ENCODE measurements around the gene B3GNT5. TPM values are rescaled to one million over a fixed set of nuclear protein-coding genes. Genes with fewer than 3 reads are reported as not detected.
"Not testable (repeated sequence)": the region's sequence is repeated elsewhere in the genome, so short reads cannot be mapped to it uniquely, and the experiment has no call there.

B3GNT5 gene
- total RNA-seq, 1 experiment from 2014 or later: 25.3 TPM

DNA sequence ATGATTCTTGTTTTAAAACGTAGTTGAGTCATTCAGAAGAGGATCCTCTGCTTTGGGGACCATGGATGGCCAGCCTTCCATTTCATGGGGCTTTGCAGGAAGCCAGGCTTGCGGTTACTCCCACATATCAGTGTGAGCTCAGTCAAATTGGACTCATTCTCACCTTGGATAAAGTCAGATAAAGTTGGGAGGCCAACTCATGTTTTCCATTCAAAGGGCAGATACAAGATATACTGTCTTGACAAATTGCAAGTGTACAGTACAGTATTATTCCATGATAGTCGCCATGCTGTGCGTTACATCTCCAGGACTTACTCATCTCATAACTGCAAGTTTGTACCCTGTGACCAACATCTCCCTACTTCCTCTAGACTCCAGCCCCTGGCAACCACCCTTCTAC lies 25.5 kb upstream of the B3GNT5 start:
- POLR2A ChIA-PET (ENCODE audit: low non-redundant PET): interaction anchor here (0.5 kb wide), 1 partner anchor 54 kb away, joined by 13 read pairs; no protein-coding TSS in a partner anchor
- intact Hi-C loops (cut with micrococcal nuclease; ENCODE audit: unreplicated experiment): no loop called here
- BruUV-seq (replicated peaks): no TSS peak

GRCh38 chr3:183229178-183229577 lies 23.9 kb upstream of the B3GNT5 start:
- intact Hi-C loops (cut with micrococcal nuclease; ENCODE audit: unreplicated experiment): no loop called here
- POLR2A ChIA-PET (ENCODE audit: low non-redundant PET): no interaction called here
- Histone ChIP-seq H3K36me3 (ENCODE audit: insufficient read depth, low read length, poor library complexity, severe bottlenecking) (no peaks in the 10 kb centered on the region), H3K9me3 (ENCODE audit: low read depth, low read length, poor library complexity, severe bottlenecking) (no peaks in the 10 kb centered on the region), H3K4me1 (ENCODE audit: insufficient read depth, low read length, poor library complexity, severe bottlenecking) (no peaks in the 10 kb centered on the region), H3K27me3 (replicated peaks; ENCODE audit: insufficient read depth, low read depth, low read length, poor library complexity) (no peaks in the 10 kb centered on the region), H3K27ac (ENCODE audit: low read depth, low read length, poor library complexity, severe bottlenecking) (no peak overlapping the region), H3K4me3 (ENCODE audit: low read depth, low read length, poor library complexity, severe bottlenecking) (no peak overlapping the region)
- no peak for DNase-seq (ENCODE audit: low spot score)
- TF ChIP-seq, protein P1, sequence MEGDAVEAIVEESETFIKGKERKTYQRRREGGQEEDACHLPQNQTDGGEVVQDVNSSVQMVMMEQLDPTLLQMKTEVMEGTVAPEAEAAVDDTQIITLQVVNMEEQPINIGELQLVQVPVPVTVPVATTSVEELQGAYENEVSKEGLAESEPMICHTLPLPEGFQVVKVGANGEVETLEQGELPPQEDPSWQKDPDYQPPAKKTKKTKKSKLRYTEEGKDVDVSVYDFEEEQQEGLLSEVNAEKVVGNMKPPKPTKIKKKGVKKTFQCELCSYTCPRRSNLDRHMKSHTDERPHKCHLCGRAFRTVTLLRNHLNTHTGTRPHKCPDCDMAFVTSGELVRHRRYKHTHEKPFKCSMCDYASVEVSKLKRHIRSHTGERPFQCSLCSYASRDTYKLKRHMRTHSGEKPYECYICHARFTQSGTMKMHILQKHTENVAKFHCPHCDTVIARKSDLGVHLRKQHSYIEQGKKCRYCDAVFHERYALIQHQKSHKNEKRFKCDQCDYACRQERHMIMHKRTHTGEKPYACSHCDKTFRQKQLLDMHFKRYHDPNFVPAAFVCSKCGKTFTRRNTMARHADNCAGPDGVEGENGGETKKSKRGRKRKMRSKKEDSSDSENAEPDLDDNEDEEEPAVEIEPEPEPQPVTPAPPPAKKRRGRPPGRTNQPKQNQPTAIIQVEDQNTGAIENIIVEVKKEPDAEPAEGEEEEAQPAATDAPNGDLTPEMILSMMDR (conservative IDR thresholded peaks at IDR 0.05; ENCODE audit: low read depth, low read length): no peak
- no peak for TF ChIP-seq EZH2 (IDR thresholded peaks at IDR 0.05; ENCODE audit: borderline replicate concordance, low read depth, low read length, poor library complexity, severe bottlenecking)
- CTCF ChIA-PET: no interaction called here
- BruUV-seq (replicated peaks): no TSS peak

More for the DNA sequence above, 25.5 kb upstream of the B3GNT5 start:
- H3K9me3 ChIP-seq (ENCODE audit: low read depth, low read length, poor library complexity, severe bottlenecking): no peaks in the 10 kb centered on the region
- CTCF ChIA-PET: no interaction called here
- no peak overlapping the region for H3K27ac ChIP-seq (ENCODE audit: low read depth, low read length, poor library complexity, severe bottlenecking)
- no peak for DNase-seq (ENCODE audit: low spot score)
- TF ChIP-seq, protein P1 (conservative IDR thresholded peaks at IDR 0.05; ENCODE audit: low read depth, low read length): no peak
- TF ChIP-seq EZH2 (IDR thresholded peaks at IDR 0.05; ENCODE audit: borderline replicate concordance, low read depth, low read length, poor library complexity, severe bottlenecking): no peak
- no peak overlapping the region for H3K4me3 ChIP-seq (ENCODE audit: low read depth, low read length, poor library complexity, severe bottlenecking)
- no peaks in the 10 kb centered on the region for H3K36me3 ChIP-seq (ENCODE audit: insufficient read depth, low read length, poor library complexity, severe bottlenecking)
- no peaks in the 10 kb centered on the region for H3K27me3 ChIP-seq (replicated peaks; ENCODE audit: insufficient read depth, low read depth, low read length, poor library complexity)
- no peaks in the 10 kb centered on the region for H3K4me1 ChIP-seq (ENCODE audit: insufficient read depth, low read length, poor library complexity, severe bottlenecking)

DNA sequence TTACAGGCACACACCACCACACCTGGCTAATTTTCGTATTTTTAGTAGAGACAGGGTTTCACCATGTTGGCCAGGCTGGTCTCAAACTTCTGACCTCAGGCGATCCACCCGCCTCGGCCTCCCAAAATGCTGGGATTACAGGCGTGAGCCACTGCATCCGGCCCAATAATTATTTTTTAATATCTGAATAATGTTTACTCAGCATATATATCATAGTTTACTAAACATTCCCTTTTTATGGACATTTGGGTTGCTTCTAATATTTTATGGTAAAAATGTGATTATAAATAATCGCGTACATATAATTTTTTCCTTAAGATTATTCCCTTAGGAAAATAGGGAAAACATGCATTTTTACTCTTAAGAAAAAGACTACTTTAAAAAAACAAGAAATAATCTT lies 22.8 kb upstream of the B3GNT5 start:
- H3K4me1 ChIP-seq (ENCODE audit: insufficient read depth, low read length, poor library complexity, severe bottlenecking); DNase-seq (ENCODE audit: low spot score); intact Hi-C loops (cut with micrococcal nuclease; ENCODE audit: unreplicated experiment); POLR2A ChIA-PET (ENCODE audit: low non-redundant PET); H3K9me3 ChIP-seq (ENCODE audit: low read depth, low read length, poor library complexity, severe bottlenecking); CTCF ChIA-PET; H3K4me3 ChIP-seq (ENCODE audit: low read depth, low read length, poor library complexity, severe bottlenecking); H3K27me3 ChIP-seq (replicated peaks; ENCODE audit: insufficient read depth, low read depth, low read length, poor library complexity); H3K27ac ChIP-seq (ENCODE audit: low read depth, low read length, poor library complexity, severe bottlenecking); H3K36me3 ChIP-seq (ENCODE audit: insufficient read depth, low read length, poor library complexity, severe bottlenecking); BruUV-seq (replicated peaks): not testable (repeated sequence)

GRCh38 chr3:183230826-183231225 lies 22.2 kb upstream of the B3GNT5 start:
- TF ChIP-seq, protein P1 (conservative IDR thresholded peaks at IDR 0.05; ENCODE audit: low read depth, low read length): no peak
- TF ChIP-seq EZH2 (IDR thresholded peaks at IDR 0.05; ENCODE audit: borderline replicate concordance, low read depth, low read length, poor library complexity, severe bottlenecking): no peak
- no peaks in the 10 kb centered on the region for H3K9me3 ChIP-seq (ENCODE audit: low read depth, low read length, poor library complexity, severe bottlenecking)
- H3K27me3 ChIP-seq (replicated peaks; ENCODE audit: insufficient read depth, low read depth, low read length, poor library complexity): no peaks in the 10 kb centered on the region
- ChIA-PET POLR2A (ENCODE audit: low non-redundant PET) (no interaction called here), CTCF (no interaction called here)
- H3K4me3 ChIP-seq (ENCODE audit: low read depth, low read length, poor library complexity, severe bottlenecking): no peak overlapping the region
- DNase-seq (ENCODE audit: low spot score): no peak
- H3K36me3 ChIP-seq (ENCODE audit: insufficient read depth, low read length, poor library complexity, severe bottlenecking): no peaks in the 10 kb centered on the region
- intact Hi-C loops (cut with micrococcal nuclease; ENCODE audit: unreplicated experiment): no loop called here
- H3K27ac ChIP-seq (ENCODE audit: low read depth, low read length, poor library complexity, severe bottlenecking): no peak overlapping the region
- no peaks in the 10 kb centered on the region for H3K4me1 ChIP-seq (ENCODE audit: insufficient read depth, low read length, poor library complexity, severe bottlenecking)
- BruUV-seq (replicated peaks): no TSS peak
